NCI-H128 (cell line): Measurements from ENCODE around the gene VSIG4.

Experiments
- DNase-seq: peaks from one replicate; lab custom pipeline; 2025; ENCODE audit not compliant: unreplicated experiment; lab: John Stamatoyannopoulos, UW

The VSIG4 gene

GRCh38 chrX:66009231-66009845, 30.5 kb downstream of the VSIG4 start:
- DNase-seq = no peak

GRCh38 chrX:66008328-66008970, 31.4 kb downstream of the VSIG4 start:
- DNase-seq = no peak

- no peak for DNase-seq
These were observed 32.0 kb downstream of the VSIG4 start for GRCh38 chrX:66007851-66008250.

- no peak for DNase-seq
These were observed 33.9 kb downstream of the VSIG4 start for GRCh38 chrX:66005830-66006449.

GRCh38 chrX:66004928-66005829, 34.7 kb downstream of the VSIG4 start:
- DNase-seq = no peak

GRCh38 chrX:66002824-66003680, 36.8 kb downstream of the VSIG4 start:
- DNase-seq = no peak

- no peak for DNase-seq
These were observed 38.3 kb downstream of the VSIG4 start for GRCh38 chrX:66001596-66001995.

GRCh38 chrX:66000628-66001272, 39.1 kb downstream of the VSIG4 start:
- DNase-seq = no peak

- no peak for DNase-seq
These were observed 39.7 kb downstream of the VSIG4 start for GRCh38 chrX:66000178-66000577.

GRCh38 chrX:65999563-66000148, 40.2 kb downstream of the VSIG4 start:
- DNase-seq = no peak

GRCh38 chrX:65999029-65999562, 40.8 kb downstream of the VSIG4 start:
- DNase-seq = no peak

- DNase-seq = no peak
These were observed 41.7 kb downstream of the VSIG4 start for GRCh38 chrX:65997978-65998717.

- DNase-seq = no peak
These were observed 45.1 kb downstream of the VSIG4 start for GRCh38 chrX:65994519-65995506.

GRCh38 chrX:65993915-65994460, 45.9 kb downstream of the VSIG4 start:
- no peak for DNase-seq

- no peak for DNase-seq
These were observed 46.5 kb downstream of the VSIG4 start for GRCh38 chrX:65993332-65993731.

GRCh38 chrX:65990702-65991101, 49.2 kb downstream of the VSIG4 start:
- DNase-seq = no peak

GRCh38 chrX:65987811-65988210, 52.1 kb downstream of the VSIG4 start:
- no peak for DNase-seq
